K562 (cell line): Measurements from ENCODE around the gene MXD3. TPM values are rescaled to one million over a fixed set of nuclear protein-coding genes. Genes with fewer than 3 reads are reported as not detected.

Experiments
- ATAC-seq: fragments of 200-7000 bp; cut with Tn5 transposase; 3 replicates; pipeline ENCODE4 v1.9.1; 2020; ENCODE audit warnings: moderate library complexity
- Bru-seq: library from RNA; stranded (reverse); fragments of 400-500 nt; gene quantifications from one replicate; lab custom pipeline; 2021; lab: Mats Ljungman, UMichigan
- BruChase-seq, 2 experiments: library from RNA; stranded (reverse); fragments of 400-500 nt; gene quantifications; one replicate each; lab custom pipeline; 2021; lab: Mats Ljungman, UMichigan
- BruUV-seq: library from RNA; stranded (reverse); fragments of 400-500 nt; replicated peaks from 2 replicates; lab custom pipeline; 2021; lab: Mats Ljungman, UMichigan
- CTCF ChIA-PET: fragments of 300-600 bp; formaldehyde crosslinking; extraction: SDS; loops from one replicate; lab custom pipeline; 2021; ENCODE audit warnings: low intra/inter-chr PET ratio; lab: Yijun Ruan, JAX
- POLR2A ChIA-PET: fragments of 300-600, 350-650 bp; sonication (Branson Sonifier 250); formaldehyde crosslinking; extraction: SDS; loops from one replicate; lab custom pipeline; 2021; ENCODE audit warnings: antibody characterized with exemption, inconsistent platforms; lab: Yijun Ruan, JAX
- DNase-seq, 4 experiments: peaks; one replicate each; pipeline versions ENCODE4 v3.0.0 to v3.0.0-alpha.2; 2011 to 2018; ENCODE audit warnings: low spot score in 3 of 4, mixed read lengths in 3 of 4; ENCODE audit errors: extremely low read depth in 1 of 4
- FAIRE-seq: peaks from 2 replicates; lab custom pipeline; 2011; peaks lifted over from hg19 to GRCh38; lab: Jason Lieb, UNC
- H2AFZ ChIP-seq: 2 replicates; pipeline ENCODE4 v1.6.0; 2011; ENCODE audit warnings: low read depth, low read length, control low read depth, inconsistent platforms
- H3K27ac ChIP-seq: fragments of 200-600 bp; 3 replicates; pipeline ENCODE4 v1.8.0; 2011; ENCODE audit warnings: low read depth, mild to moderate bottlenecking, control low read depth, inconsistent platforms, low read length, moderate library complexity, mixed read lengths; ENCODE audit errors: extremely low read depth
- H3K27me3 ChIP-seq, 2 experiments: fragments of 300-600 bp in 1 of 2; 2 replicates in 1 of 2; 3 replicates in 1 of 2; pipeline versions ENCODE4 v1.6.0 to v1.8.0; 2011; ENCODE audit warnings: inconsistent platforms in 2 of 2, low read length in 2 of 2, mild to moderate bottlenecking in 1 of 2, mixed read lengths in 1 of 2, moderate library complexity in 1 of 2; ENCODE audit not compliant: control insufficient read depth in 2 of 2, insufficient read depth in 2 of 2
- H3K36me3 ChIP-seq: fragments of 300-600 bp; 3 replicates; pipeline ENCODE4 v1.8.0; 2011; ENCODE audit warnings: mild to moderate bottlenecking, low read length, inconsistent platforms; ENCODE audit not compliant: control insufficient read depth, insufficient read depth
- H3K4me1 ChIP-seq, 2 experiments: fragments of 200-600 bp in 1 of 2; replicated peaks in 1 of 2; 2 replicates in 1 of 2; 3 replicates in 1 of 2; pipeline versions ENCODE4 v1.5.1 to v1.8.0; 2011; ENCODE audit warnings: inconsistent platforms in 2 of 2, low read length in 2 of 2, mild to moderate bottlenecking in 1 of 2, mixed read lengths in 1 of 2, moderate library complexity in 1 of 2; ENCODE audit not compliant: control insufficient read depth in 2 of 2, insufficient read depth in 2 of 2
- H3K4me2 ChIP-seq: 2 replicates; pipeline ENCODE4 v1.6.1; 2011; ENCODE audit warnings: low read length, control low read depth, inconsistent platforms, mixed read lengths; ENCODE audit not compliant: insufficient read depth
- H3K4me3 ChIP-seq: fragments of 200-600 bp; sonication (generic), shearing (Covaris generic); 2 replicates; pipeline ENCODE4 v1.5.1; 2016; ENCODE audit warnings: control low read depth, inconsistent platforms
- H3K79me2 ChIP-seq: fragments of 200-600 bp; 3 replicates; pipeline ENCODE4 v1.8.0; 2011; ENCODE audit warnings: low read length, inconsistent platforms; ENCODE audit not compliant: control insufficient read depth, insufficient read depth
- H3K9ac ChIP-seq, 2 experiments: 2 replicates each; pipeline versions ENCODE4 v1.6.0 to v1.6.1; 2011; ENCODE audit warnings: low read depth in 2 of 2, low read length in 2 of 2, control low read depth in 1 of 2, inconsistent platforms in 1 of 2, mild to moderate bottlenecking in 1 of 2, mixed read lengths in 1 of 2; ENCODE audit not compliant: insufficient read depth in 1 of 2
- H3K9me1 ChIP-seq: one replicate; pipeline ENCODE4 v1.6.0; 2011; ENCODE audit warnings: inconsistent platforms, mild to moderate bottlenecking, low read length, moderate library complexity; ENCODE audit not compliant: control insufficient read depth, insufficient read depth
- H3K9me3 ChIP-seq: replicated peaks from 2 replicates; pipeline ENCODE4 v1.5.1; 2011; ENCODE audit warnings: low read depth, low read length, inconsistent platforms; ENCODE audit not compliant: control insufficient read depth, insufficient read depth
- H4K20me1 ChIP-seq: replicated peaks from 2 replicates; pipeline ENCODE4 v1.6.1; 2011; ENCODE audit warnings: low read length, inconsistent platforms, mixed read lengths; ENCODE audit not compliant: control insufficient read depth, insufficient read depth
- ARNT ChIP-seq, 2 experiments: fragments of 450-650 bp; IDR thresholded peaks; 2 replicates each; pipeline ENCODE4 v1.6.1; 2016; ENCODE audit warnings: mild to moderate bottlenecking in 1 of 2
- BMI1 ChIP-seq: fragments of 150-350 bp; IDR thresholded peaks from 2 replicates; pipeline ENCODE4 v1.6.1; 2014; ENCODE audit warnings: low read length
- BRD9 ChIP-seq: fragments of 450-650 bp; IDR thresholded peaks from 2 replicates; pipeline ENCODE4 v1.6.1; 2018; ENCODE audit warnings: low read depth; ENCODE audit not compliant: partially characterized antibody
- CCNT2 ChIP-seq: IDR thresholded peaks from 2 replicates; pipeline ENCODE4 v1.6.1; 2011; ENCODE audit warnings: borderline replicate concordance, low read depth, mild to moderate bottlenecking, moderate library complexity, mixed read lengths, low read length; ENCODE audit not compliant: insufficient read length; ENCODE audit errors: extremely low read depth
- CSDE1 ChIP-seq, 2 experiments: fragments of 450-650 bp; IDR thresholded peaks; 2 replicates each; pipeline ENCODE4 v1.6.1; 2016; ENCODE audit warnings: mild to moderate bottlenecking in 1 of 2
- MAFG ChIP-seq: fragments of 450-650 bp; conservative IDR thresholded peaks from 2 replicates; pipeline ENCODE4 v1.6.1; 2016; ENCODE audit warnings: missing genetic modification characterization, missing compliant biosample characterization
- POLR2B ChIP-seq: fragments of 450-650 bp; IDR thresholded peaks from 2 replicates; pipeline ENCODE4 v1.6.1; 2018; ENCODE audit warnings: low read depth; ENCODE audit not compliant: partially characterized antibody
- SMARCE1 ChIP-seq: fragments of 450-650 bp; IDR thresholded peaks from 2 replicates; pipeline ENCODE4 v1.7.1; 2016; ENCODE audit warnings: mild to moderate bottlenecking
- SRSF7 ChIP-seq: fragments of 200-400 bp; formaldehyde crosslinking; optimal IDR thresholded peaks from 2 replicates; pipeline ENCODE3; 2017; ENCODE audit warnings: mild to moderate bottlenecking, low read depth, low read length
- TCF3 ChIP-seq: sonication (generic); formaldehyde crosslinking; IDR thresholded peaks from 2 replicates; pipeline ENCODE4 v1.4.0; 2020; ENCODE audit warnings: mild to moderate bottlenecking, missing genetic modification reagents
- TRIM28 ChIP-seq: fragments of 450-650 bp; IDR thresholded peaks from 2 replicates; pipeline ENCODE4 v1.6.1; 2017
- YY1 ChIP-seq, 3 experiments: IDR thresholded peaks; 2 replicates each; pipeline ENCODE4 v1.6.1; 2011; ENCODE audit warnings: low read length in 2 of 3, mild to moderate bottlenecking in 2 of 3, moderate library complexity in 2 of 3, borderline replicate concordance in 1 of 3, control low read depth in 1 of 3, low read depth in 1 of 3; ENCODE audit not compliant: insufficient read depth in 3 of 3, insufficient replicate concordance in 2 of 3, control insufficient read depth in 1 of 3, insufficient read length in 1 of 3; ENCODE audit errors: extremely low read depth in 1 of 3
- ZNF175 ChIP-seq: fragments of 200-800 bp; sonication (Bioruptor generic); IDR thresholded peaks from 2 replicates; pipeline ENCODE4 v1.6.1; 2016; ENCODE audit warnings: low read depth, mild to moderate bottlenecking, missing genetic modification characterization, missing compliant biosample characterization
- ZNF184 ChIP-seq: sonication (generic); formaldehyde crosslinking; IDR thresholded peaks from 2 replicates; pipeline ENCODE4 v1.5.0; 2020; ENCODE audit warnings: missing genetic modification reagents
- ZNF785 ChIP-seq: fragments of 250-450 bp; sonication (Bioruptor Pico); IDR thresholded peaks from 2 replicates; pipeline ENCODE4 v1.4.0; 2020; ENCODE audit warnings: mild to moderate bottlenecking
- WGBS: fragments of 100-300 bp; shearing (Covaris generic); methylation state at CpG from one replicate; pipeline ENCODE4 v1.1.6; 2016; ENCODE audit warnings: low coverage, mixed read lengths; ENCODE audit not compliant: insufficient coverage; ENCODE audit errors: missing lambda C conversion rate; 5-methylcytosine and 5-hydroxymethylcytosine counted together
- in situ Hi-C: fragments of 300-500 bp; cut with MboI; formaldehyde crosslinking; loops from 4 replicates; pipeline ENCODE4 v1.15.0; 2018; ENCODE audit warnings: inconsistent platforms, mixed read lengths
- intact Hi-C: fragments of 100-400 bp; cut with micrococcal nuclease; formaldehyde crosslinking; loops from 2 replicates; pipeline ENCODE4 v1.14.2; 2022
- long read RNA-seq, 3 experiments: library from polyadenylated mRNA in 2 of 3; library from RNA in 1 of 3; unstranded in 2 of 3; stranded (forward) in 1 of 3; transcript quantifications; one replicate each; pipeline ENCODE4 v2.0.0, GENCODE V29; 2019 to 2022
- polyA minus RNA-seq, 3 experiments: library from RNA; depleted of rRNA, polyadenylated mRNA; stranded (reverse); fragments of >200 nt; gene quantifications; 2 replicates each; pipeline ENCODE4 v1.2.3, GENCODE V29; 2011
- polyA plus RNA-seq, 8 experiments: library from polyadenylated mRNA; depleted of rRNA in 4 of 8; stranded (reverse) in 5 of 8; unstranded in 3 of 8; fragments of >200 nt; fragmentation: Nextera tagmentation in 2 of 8; fragmentation: Illumina TruSeq in 1 of 8; extraction: Ambion mirVana in 2 of 8; extraction: Trizol in 1 of 8; gene quantifications; 2 replicates each; pipeline versions ENCODE4 v1.2.1 to v1.2.3, GENCODE V29; 2011 to 2014; ENCODE audit warnings: inconsistent platforms in 1 of 8, missing spikeins in 1 of 8
- total RNA-seq, 7 experiments: library from RNA; depleted of rRNA in 6 of 7; stranded (reverse); fragments of >200 nt in 6 of 7; fragmentation: Illumina TruSeq in 2 of 7; extraction: Trizol in 2 of 7; gene quantifications; 2 replicates each; pipeline versions ENCODE4 v1.2.1 to v1.2.3, GENCODE V29; 2011 to 2021; ENCODE audit warnings: low replicate concordance in 1 of 7

Gene MXD3
- total RNA-seq (2011; cell fraction: chromatin; rRNA removed; ENCODE audit: low replicate concordance) = 16.1 and 35.8 TPM in 2 replicates
- total RNA-seq (2011; cell fraction: nucleolus; rRNA removed) = 30.9 and 32.9 TPM in 2 replicates
- 25.8 and 34.4 TPM in 2 replicates for total RNA-seq (2011; cell fraction: nucleoplasm; rRNA removed)
- total RNA-seq (2014; rRNA removed) (18.2 and 19.5 TPM in 2 replicates), total RNA-seq (2014; rRNA removed; fragmentation: Illumina TruSeq; extraction: Trizol) (0.65 and 0.83 TPM in 2 replicates), total RNA-seq (2015; rRNA removed; fragmentation: Illumina TruSeq; extraction: Trizol) (4.5 and 6.1 TPM in 2 replicates), total RNA-seq (2021) (12.0 and 16.2 TPM in 2 replicates), polyA plus RNA-seq (2011; rRNA removed) (5.2 and 13.6 TPM in 2 replicates), polyA plus RNA-seq (2014; fragmentation: Illumina TruSeq; extraction: Trizol) (1.8 and 4.5 TPM in 2 replicates), polyA plus RNA-seq (2014; fragmentation: Nextera tagmentation; extraction: Ambion mirVana) (under 1 TPM; 0.28 to 0.59 TPM), polyA plus RNA-seq (2014; rRNA removed) (22.8 and 24.8 TPM in 2 replicates), polyA minus RNA-seq (2011; rRNA and poly(A)+ RNA removed) (1.8 and 1.9 TPM in 2 replicates), Bru-seq, nascent RNA (percentile 56 among the genes with signal in this experiment), BruChase-seq, experiment 1, labeled RNA remaining after a 2-hour chase (percentile 49 among the genes with signal in this experiment), BruChase-seq, experiment 2, labeled RNA remaining after a 6-hour chase (percentile 51 among the genes with signal in this experiment)
- 9.9 and 15.2 TPM in 2 replicates for polyA plus RNA-seq (2011; cell fraction: cytosol; rRNA removed)
- 81.7 and 87.5 TPM in 2 replicates for polyA plus RNA-seq (2011; cell fraction: nucleus; rRNA removed)
- 9.2 and 20.7 TPM in 2 replicates for polyA plus RNA-seq (2012)
- polyA minus RNA-seq (2011; cell fraction: cytosol; rRNA and poly(A)+ RNA removed) = 1.2 and 4.6 TPM in 2 replicates
- polyA minus RNA-seq (2011; cell fraction: nucleus; rRNA and poly(A)+ RNA removed) = 12.3 and 14.9 TPM in 2 replicates
- long read RNA-seq, experiment 1, transcript MXD3-203 (6 exons, 1,483 nt) = major isoform, 13 of 29 reads
- long read RNA-seq, experiment 1, partial matches to known transcripts = 2 of 29 reads
- long read RNA-seq, experiment 1, other reads (novel, unspliced or antisense) = 11 of 29 reads
- long read RNA-seq, experiment 2, partial matches to known transcripts = 3 of 14 reads
- long read RNA-seq, experiment 2, other reads (novel, unspliced or antisense) = 7 of 14 reads
- long read RNA-seq, experiment 3, partial matches to known transcripts = 0 of 4 reads
- long read RNA-seq, experiment 3, other reads (novel, unspliced or antisense) = 2 of 4 reads

GRCh38 chr5:177311723-177312648, at the start of gene MXD3:
MXD3 (minus strand) TSS chr5:177311898; CDS start chr5:177311830, 68 bp downstream.
- no peaks in the 10 kb centered on the region for H4K20me1 ChIP-seq
- intact Hi-C loops (loop anchor here (2.0 kb wide), 1 partner anchor 145 kb away; no protein-coding TSS in a partner anchor), in situ Hi-C loops (no loop called here)
- ATAC-seq = peak; percentile 86
- CTCF ChIA-PET = interaction anchor here (1.3 kb wide), 1 partner anchor 145 kb away, joined by 5 read pairs; no protein-coding TSS in a partner anchor
- peaks cover 10% of the 10 kb centered on the region; the same call in 2 of the 3 replicates for H3K36me3 ChIP-seq
- H2AFZ ChIP-seq = peak within 1 kb of the TSS; percentile 97
- DNase-seq = peak; percentile 96 to 98 (median 97)
- peak within 1 kb of the TSS; percentile 97 to 98 for H3K9ac ChIP-seq
- peak within 1 kb of the TSS; percentile 62 for H3K4me3 ChIP-seq
- BruUV-seq = no TSS peak
- peak within 1 kb of the TSS; percentile 100 for H3K27ac ChIP-seq
- H3K4me2 ChIP-seq = peak within 1 kb of the TSS; percentile 95
- peak; percentile 95 for FAIRE-seq
- POLR2A ChIA-PET = interaction anchor here (0.5 to 2.5 kb wide), 16 partner anchors 9 to 547 kb away, joined by 3 to 9 read pairs (median 4); partner anchors contain the start of genes LMAN2, PRELID1 and RAB24
- under 1% methylated on average over 53 of the region's 78 CpGs for WGBS
- H3K79me2 ChIP-seq = peaks cover 12% of the 10 kb centered on the region; the same call in 2 of the 3 replicates
- no peaks in the 10 kb centered on the region for H3K9me1 ChIP-seq
- no peaks in the 10 kb centered on the region for H3K27me3 ChIP-seq
- no peaks in the 10 kb centered on the region for H3K9me3 ChIP-seq
- H3K4me1 ChIP-seq = peaks cover 23 to 77% of the 10 kb centered on the region in 2 experiments
- TF ChIP-seq ZNF175 (no peak), ZNF184 (CRISPR knock-in tag) (no peak), BMI1 (no peak), YY1 (IDR thresholded peaks at IDR 0.05; ENCODE audit: borderline replicate concordance in 1 of 3, control insufficient read depth in 1 of 3, extremely low read depth in 1 of 3, insufficient read depth in 3 of 3, insufficient read length in 1 of 3, insufficient replicate concordance in 2 of 3, low read depth in 1 of 3, low read length in 2 of 3) (peak in 1 of 3 experiments; percentile 31), POLR2B (peak; percentile 32), SMARCE1 (no peak), ZNF785 (no peak), CCNT2 (peak; percentile 16), ARNT (IDR thresholded peaks at IDR 0.05) (no peak), TCF3 (CRISPR knock-in tag) (no peak), SRSF7 (no peak), TRIM28 (no peak), CSDE1 (IDR thresholded peaks at IDR 0.05) (no peak), MAFG (tag) (no peak), BRD9 (no peak)
